OCI-LY3 (cell line): Measurements from ENCODE around the gene FADS3.

ENCODE experiments used
- EZH2phosphoT487 ChIP-seq: fragments of 200-600 bp; shearing (Covaris generic); IDR thresholded peaks from 2 replicates; pipeline ENCODE4 v1.6.1; 2018; ENCODE audit warnings: antibody characterized with exemption, mixed run types, low read depth
- TF ChIP-seq, protein P1 (sequence below): fragments of 200-600, 300-600 bp; sonication (generic); IDR thresholded peaks from 2 replicates; pipeline ENCODE4 v1.5.1; 2014; ENCODE audit warnings: antibody characterized with exemption, low read length, low read depth

DNA sequence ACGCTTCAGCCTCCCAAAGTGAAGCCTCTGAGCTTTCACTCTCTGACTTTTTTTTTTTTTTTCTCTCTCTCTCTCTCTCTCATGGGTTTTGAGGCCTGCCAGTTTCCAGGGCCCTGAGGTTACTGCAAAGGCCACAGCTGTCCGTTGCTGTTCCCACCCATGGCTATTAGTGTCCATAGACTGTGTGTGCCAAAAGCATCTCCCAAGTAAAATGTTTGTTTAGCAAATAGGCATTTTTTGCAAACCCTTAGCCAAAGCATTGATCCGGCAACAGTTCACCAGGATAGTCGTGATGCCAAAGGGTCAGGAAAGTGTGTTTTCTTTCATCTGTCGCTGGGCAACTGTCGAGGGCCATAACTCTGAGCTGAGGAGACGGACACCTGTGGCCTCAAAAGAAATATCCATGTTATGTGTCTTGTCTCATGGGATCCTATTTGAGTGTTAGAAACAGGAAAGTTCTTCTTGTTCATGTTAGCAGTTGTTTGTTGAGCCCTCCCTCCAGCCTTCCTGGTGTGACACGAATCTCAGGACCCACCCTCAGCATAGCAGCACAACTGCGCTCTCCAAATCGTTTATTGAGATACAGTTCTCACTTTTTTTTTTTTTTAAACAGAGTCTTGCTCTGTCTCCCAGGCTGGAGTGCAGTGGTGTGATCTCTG is 44.9 kb downstream of the FADS3 start:
- TF ChIP-seq, protein P1, sequence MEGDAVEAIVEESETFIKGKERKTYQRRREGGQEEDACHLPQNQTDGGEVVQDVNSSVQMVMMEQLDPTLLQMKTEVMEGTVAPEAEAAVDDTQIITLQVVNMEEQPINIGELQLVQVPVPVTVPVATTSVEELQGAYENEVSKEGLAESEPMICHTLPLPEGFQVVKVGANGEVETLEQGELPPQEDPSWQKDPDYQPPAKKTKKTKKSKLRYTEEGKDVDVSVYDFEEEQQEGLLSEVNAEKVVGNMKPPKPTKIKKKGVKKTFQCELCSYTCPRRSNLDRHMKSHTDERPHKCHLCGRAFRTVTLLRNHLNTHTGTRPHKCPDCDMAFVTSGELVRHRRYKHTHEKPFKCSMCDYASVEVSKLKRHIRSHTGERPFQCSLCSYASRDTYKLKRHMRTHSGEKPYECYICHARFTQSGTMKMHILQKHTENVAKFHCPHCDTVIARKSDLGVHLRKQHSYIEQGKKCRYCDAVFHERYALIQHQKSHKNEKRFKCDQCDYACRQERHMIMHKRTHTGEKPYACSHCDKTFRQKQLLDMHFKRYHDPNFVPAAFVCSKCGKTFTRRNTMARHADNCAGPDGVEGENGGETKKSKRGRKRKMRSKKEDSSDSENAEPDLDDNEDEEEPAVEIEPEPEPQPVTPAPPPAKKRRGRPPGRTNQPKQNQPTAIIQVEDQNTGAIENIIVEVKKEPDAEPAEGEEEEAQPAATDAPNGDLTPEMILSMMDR, result no peak
- no peak for TF ChIP-seq EZH2phosphoT487
